ENCODE data around the gene CENPB. TPM values are rescaled to one million over a fixed set of nuclear protein-coding genes. Genes with fewer than 3 reads are reported as not detected.
A peak's percentile ranks its signal among the peaks of the same experiment; 100 is the strongest.
"Not testable (repeated sequence)": the region's sequence is repeated elsewhere in the genome, so short reads cannot be mapped to it uniquely, and the experiment has no call there.

Gene CENPB
- total RNA-seq, 1 donor from 2014 or later = 83.3 TPM

GRCh38 chr20:3789201-3789600 is 2.7 kb upstream of the CENPB start:
- not testable (repeated sequence) for DNase-seq (ENCODE audit: low spot score)

GRCh38 chr20:3788685-3789155 is 2.2 kb upstream of the CENPB start:
- DNase-seq (ENCODE audit: low spot score) = no peak

DNA sequence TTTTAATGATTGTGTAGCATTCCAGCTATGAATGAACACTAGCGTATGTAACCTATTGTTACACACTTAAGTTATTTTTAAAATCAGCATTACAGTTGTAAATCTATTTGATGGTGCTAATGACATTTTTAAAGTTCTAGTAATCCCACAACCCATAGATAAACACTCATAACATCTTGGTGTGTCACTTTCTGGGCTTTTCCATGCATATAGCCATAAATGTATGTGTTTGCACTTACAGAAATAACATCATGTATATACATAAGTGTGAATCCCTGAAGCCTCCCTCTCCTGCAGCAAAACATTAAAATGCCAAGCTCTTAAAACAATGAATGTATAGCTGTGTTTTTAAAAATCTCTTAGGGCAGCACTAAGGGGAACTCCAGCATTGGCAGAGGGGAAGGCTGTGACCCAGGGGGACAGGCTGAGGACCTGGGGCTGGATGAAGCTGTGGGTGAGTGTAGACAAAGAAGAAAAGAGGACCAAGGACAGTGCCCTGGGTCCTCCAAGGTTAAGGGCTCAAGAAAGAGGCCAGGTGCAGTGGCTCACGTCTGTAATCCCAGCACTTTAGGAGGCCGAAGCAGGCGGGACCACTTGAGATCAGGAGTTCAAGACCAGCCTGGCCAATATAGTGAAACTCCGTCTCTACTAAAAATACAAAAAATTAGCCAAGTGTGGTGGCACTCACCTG is 929 bp upstream of the CENPB start:
- DNase-seq (ENCODE audit: low spot score) = no peak

DNA sequence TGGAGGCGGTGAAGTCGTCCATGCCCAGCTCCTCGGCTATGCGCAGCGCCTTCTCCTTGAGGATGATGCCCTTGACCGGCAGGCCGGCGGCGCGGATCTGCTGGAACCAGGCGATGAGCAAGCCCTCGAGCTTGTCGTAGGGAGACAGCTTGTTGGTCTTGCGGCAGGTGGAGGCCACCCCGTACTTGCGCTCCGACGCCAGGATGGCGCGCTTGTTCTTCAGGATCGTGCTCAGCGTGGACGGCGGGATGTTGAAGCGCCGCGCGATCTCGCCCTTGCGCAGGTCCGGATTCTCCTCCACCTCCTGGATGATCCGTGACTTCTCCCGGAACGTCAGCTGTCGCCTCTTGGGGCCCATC is 435 bp downstream of the CENPB start:
- DNase-seq (ENCODE audit: low spot score) = peak; percentile 61

GRCh38 chr20:3785240-3786125 is 1.1 kb downstream of the CENPB start:
- no peak for DNase-seq (ENCODE audit: low spot score)

DNA sequence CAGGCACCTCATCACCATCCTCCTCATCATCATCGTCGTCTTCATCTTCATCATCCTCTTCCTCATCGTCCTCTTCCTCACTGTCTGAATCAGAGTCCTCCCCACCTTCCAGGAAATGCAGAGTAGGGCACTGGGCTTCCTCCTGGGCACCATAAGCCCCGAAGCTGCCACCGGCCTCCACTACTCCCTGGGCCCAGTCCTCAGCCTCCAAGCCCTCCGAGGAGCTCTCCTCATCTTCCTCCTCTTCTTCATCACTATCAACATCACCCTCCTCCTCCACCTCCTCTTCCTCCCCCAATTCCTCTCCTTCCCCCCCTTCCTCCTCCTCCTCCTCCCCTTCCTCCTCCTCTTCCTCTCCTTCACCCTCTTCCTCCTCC is 1.7 kb downstream of the CENPB start:
- DNase-seq (ENCODE audit: low spot score) = no peak

- DNase-seq (ENCODE audit: low spot score) = no peak
Measured at GRCh38 chr20:3784216-3784853, 2.2 kb downstream of the CENPB start.

GRCh38 chr20:3783511-3784195 is 2.9 kb downstream of the CENPB start:
- DNase-seq (ENCODE audit: low spot score) = no peak

- DNase-seq (ENCODE audit: low spot score) = no peak
Measured at GRCh38 chr20:3783068-3783489, 3.5 kb downstream of the CENPB start.

DNA sequence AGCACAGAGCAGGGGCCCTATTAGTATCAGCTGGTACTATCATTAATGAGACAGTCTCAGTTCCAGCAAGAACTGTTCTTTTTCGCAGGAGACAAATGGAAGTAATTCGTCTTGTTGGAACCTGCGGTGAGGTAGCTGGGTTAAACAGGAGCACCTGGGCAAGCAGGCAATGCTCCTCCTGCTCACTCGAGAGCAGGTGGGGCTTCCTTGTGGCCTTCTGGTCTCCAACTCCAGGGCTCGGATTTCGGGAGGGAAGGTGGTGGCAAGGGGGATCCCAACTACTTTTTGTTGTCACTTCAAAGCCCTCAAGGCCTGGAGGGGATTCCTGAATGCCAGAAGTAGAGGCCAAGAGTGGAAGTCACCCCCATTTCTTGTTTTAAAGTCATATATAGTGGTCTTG is 3.9 kb downstream of the CENPB start:
- DNase-seq (ENCODE audit: low spot score) = no peak

DNA sequence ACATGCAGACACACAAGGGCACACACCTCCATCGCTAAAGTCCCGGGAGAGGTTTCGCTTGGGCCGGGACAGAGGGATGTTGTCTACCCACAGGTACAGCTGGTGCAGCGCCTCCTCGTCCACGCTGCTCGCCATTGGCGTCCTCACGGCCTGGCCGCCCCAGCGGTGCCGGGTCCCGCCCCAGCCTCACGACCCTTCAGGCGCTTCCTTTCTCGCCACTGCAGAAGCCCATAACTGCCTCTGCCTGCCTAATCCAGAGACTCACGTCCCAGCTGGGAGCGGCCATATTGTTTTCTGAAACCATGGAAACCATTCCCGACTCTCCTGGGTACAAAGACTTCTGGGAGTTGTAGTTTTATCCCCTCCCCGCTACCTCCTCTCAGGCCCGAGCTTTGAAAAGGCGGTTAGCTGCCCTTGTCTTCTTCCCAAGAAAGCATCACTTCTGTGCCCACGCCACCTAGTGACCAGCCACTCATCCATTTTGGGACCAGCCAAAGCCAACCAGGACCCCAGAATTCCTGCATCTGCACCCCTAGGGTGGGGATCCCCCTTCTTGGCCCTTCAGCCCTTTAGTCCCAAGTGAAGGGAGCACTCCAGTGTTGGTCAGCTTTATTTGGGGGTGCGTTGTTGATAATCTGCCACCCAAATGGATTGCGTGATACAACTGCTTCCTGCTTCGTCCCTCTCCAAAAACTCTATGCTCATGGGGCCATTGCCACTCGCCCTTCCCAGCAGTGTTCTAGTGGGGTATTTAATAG is 5.2 kb downstream of the CENPB start, which contains the start of gene SPEF1:
SPEF1 (minus strand) TSS at position 296 of the 758 bp plus-strand sequence; CDS start at position 135, 161 bp downstream.
- peak; percentile 99 for DNase-seq (ENCODE audit: low spot score)

GRCh38 chr20:3778976-3779375 is 7.6 kb downstream of the CENPB start:
- DNase-seq (ENCODE audit: low spot score) = no peak

- DNase-seq (ENCODE audit: low spot score) = peak; percentile 60
Measured at GRCh38 chr20:3777716-3778629, 8.6 kb downstream of the CENPB start.

DNA sequence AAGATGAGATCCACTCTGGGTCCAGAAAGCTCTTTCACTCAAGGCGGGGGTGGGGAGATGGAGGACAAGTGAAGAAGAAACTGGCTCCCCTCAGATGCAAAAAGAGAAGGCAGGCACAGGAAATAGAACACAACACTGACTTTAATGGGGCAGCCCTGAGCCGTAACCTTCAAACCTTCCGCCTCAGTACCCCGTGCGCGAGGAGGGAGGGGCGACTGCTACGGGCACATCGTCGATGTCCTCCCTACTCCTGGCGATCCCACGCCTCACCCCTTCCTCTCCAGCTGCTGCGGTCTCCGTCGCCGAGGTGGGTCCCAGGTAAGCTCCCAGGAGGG is 9.2 kb downstream of the CENPB start:
- DNase-seq (ENCODE audit: low spot score) = no peak

DNA sequence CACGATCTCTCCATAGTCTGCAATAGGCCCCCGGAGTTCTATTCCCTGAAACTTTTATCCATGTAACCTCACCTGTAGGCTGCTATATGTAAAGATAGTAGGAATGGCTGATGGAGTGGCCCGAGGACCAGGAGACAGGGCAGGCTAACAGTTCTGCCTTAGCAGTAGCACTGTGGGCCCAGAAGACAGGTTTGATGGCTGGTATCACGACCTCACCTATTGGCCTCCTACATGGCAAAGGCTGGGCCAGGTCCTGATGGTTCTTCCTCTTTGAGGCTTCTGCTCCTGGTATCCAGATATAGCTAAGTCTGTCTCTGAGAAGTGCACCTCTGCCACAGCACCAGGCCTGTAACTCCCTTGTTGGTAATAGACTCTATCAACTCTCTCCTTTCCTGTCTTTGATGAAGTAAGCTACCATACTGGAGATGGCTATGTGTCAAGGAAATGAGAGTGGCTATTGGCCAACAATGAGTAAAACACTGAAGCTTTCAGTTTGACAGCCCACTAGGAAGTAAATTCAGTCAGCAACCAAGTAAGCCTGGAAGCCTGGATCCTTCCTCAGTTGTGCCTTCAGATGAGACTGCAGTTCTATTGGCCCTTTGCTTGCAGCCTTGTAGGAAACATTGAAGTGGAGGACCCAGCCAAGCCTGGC is 11.0 kb downstream of the CENPB start:
- DNase-seq (ENCODE audit: low spot score) = no peak

DNA sequence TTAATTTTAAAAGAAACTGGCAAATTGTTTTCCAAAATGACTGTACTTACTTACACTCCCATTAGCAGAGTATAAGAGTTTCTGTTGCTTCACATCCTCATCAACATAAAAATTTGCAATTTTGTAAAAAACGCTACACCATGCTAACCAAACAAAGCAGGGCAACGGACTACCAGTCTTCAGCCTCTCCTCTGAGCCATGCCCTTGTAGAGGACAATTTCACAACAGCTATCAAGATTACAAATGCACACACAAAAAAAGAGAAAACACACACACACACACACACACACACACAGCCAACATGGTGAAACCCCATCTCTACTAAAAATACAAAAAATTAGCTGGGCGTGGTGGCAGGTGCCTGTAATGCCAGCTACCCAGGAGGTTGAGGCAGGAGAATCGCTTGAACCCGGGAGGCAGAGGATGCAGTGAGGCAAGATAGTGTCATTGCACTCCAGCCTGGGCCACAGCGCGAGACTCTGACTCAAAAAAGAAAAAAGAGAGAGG is 14.9 kb downstream of the CENPB start:
- no peak for DNase-seq (ENCODE audit: low spot score)

- DNase-seq (ENCODE audit: low spot score) = peak; percentile 85
Measured at GRCh38 chr20:3768342-3769130, 18.0 kb downstream of the CENPB start.
